Measurements from ENCODE around the gene LPAR6.

- TF ChIP-seq ZFP30 (CRISPR knock-in tag; IDR thresholded peaks at IDR 0.05): no peak
- no peak for TF ChIP-seq GLIS3 (CRISPR knock-in tag; IDR thresholded peaks at IDR 0.05)
These were observed 19.2 kb downstream of the LPAR6 start for GRCh38 chr13:48393698-48394085.
